Measurements from ENCODE around the gene KHSRP.

- no peak for TF ChIP-seq EZH2 (IDR thresholded peaks at IDR 0.05; ENCODE audit: borderline replicate concordance)
- no peak for TF ChIP-seq EZH2phosphoT487 (IDR thresholded peaks at IDR 0.05; ENCODE audit: low read depth, severe bottlenecking, unreplicated experiment)
These were observed 28.3 kb upstream of the KHSRP start for GRCh38 chr19:6452899-6453298.
